ENCODE data around the gene POLR1A. TPM values are rescaled to one million over a fixed set of nuclear protein-coding genes. Genes with fewer than 3 reads are reported as not detected.

The POLR1A gene
- total RNA-seq, 4 donors from 2014 or later, result 9.0 to 22.0 (median 15.8) TPM

- no peak for TF ChIP-seq CTCF (IDR thresholded peaks at IDR 0.05; ENCODE audit: low read depth)
Measured at GRCh38 chr2:86025976-86026743, 79.5 kb downstream of the POLR1A start.

GRCh38 chr2:86025229-86025820, 80.4 kb downstream of the POLR1A start:
- no peak for TF ChIP-seq CTCF (IDR thresholded peaks at IDR 0.05; ENCODE audit: low read depth)

- no peak for TF ChIP-seq CTCF (IDR thresholded peaks at IDR 0.05; ENCODE audit: low read depth)
Measured at GRCh38 chr2:86023366-86023712, 82.3 kb downstream of the POLR1A start.

GRCh38 chr2:86022661-86023365, 82.9 kb downstream of the POLR1A start:
- no peak for TF ChIP-seq CTCF (IDR thresholded peaks at IDR 0.05; ENCODE audit: low read depth)

GRCh38 chr2:86021396-86022378, 84.0 kb downstream of the POLR1A start:
- no peak for TF ChIP-seq CTCF (IDR thresholded peaks at IDR 0.05; ENCODE audit: low read depth)

GRCh38 chr2:86020984-86021383, 84.7 kb downstream of the POLR1A start:
- TF ChIP-seq CTCF (IDR thresholded peaks at IDR 0.05; ENCODE audit: low read depth), result no peak
